GM23338 (cell line): ENCODE results near the gene SMOC2. TPM values are rescaled to one million over a fixed set of nuclear protein-coding genes. Genes with fewer than 3 reads are reported as not detected.

Experiments used
- ATAC-seq: fragments of 200-7000 bp; cut with Tn5 transposase; 3 replicates; pipeline ENCODE4 v1.9.1; 2020
- DNase-seq: peaks from one replicate; pipeline ENCODE4 v3.0.0-alpha.2; 2015; ENCODE audit warnings: low spot score
- H2AFZ ChIP-seq: fragments of 200-600 bp; sonication (generic); 2 replicates; pipeline ENCODE4 v1.8.0; 2016; ENCODE audit warnings: antibody characterized with exemption, mild to moderate bottlenecking, moderate library complexity
- H3F3A ChIP-seq: fragments of 200-600 bp; sonication (generic); replicated peaks from 2 replicates; pipeline ENCODE4 v1.8.0; 2017; ENCODE audit warnings: antibody characterized with exemption, mixed run types, low read depth
- H3K27ac ChIP-seq: fragments of 200-600 bp; sonication (generic); 2 replicates; pipeline ENCODE4 v1.6.1; 2016; ENCODE audit warnings: low read depth
- H3K27me3 ChIP-seq: fragments of 200-600 bp; sonication (generic); 2 replicates; pipeline ENCODE4 v1.8.0; 2016; ENCODE audit warnings: mild to moderate bottlenecking, mixed run types, moderate library complexity; ENCODE audit not compliant: insufficient read depth
- H3K36me3 ChIP-seq: fragments of 200-600 bp; sonication (generic); 2 replicates; pipeline ENCODE4 v1.8.0; 2016; ENCODE audit warnings: mild to moderate bottlenecking; ENCODE audit not compliant: insufficient read depth
- H3K4me1 ChIP-seq: fragments of 200-600 bp; sonication (generic); 2 replicates; pipeline ENCODE4 v1.8.0; 2016; ENCODE audit warnings: mild to moderate bottlenecking, moderate library complexity; ENCODE audit not compliant: insufficient read depth
- H3K4me2 ChIP-seq: fragments of 200-600 bp; sonication (generic); 2 replicates; pipeline ENCODE4 v1.7.1; 2017; ENCODE audit warnings: mixed run types
- H3K4me3 ChIP-seq: fragments of 200-600 bp; sonication (generic); 2 replicates; pipeline ENCODE4 v1.6.1; 2016; ENCODE audit warnings: mixed run types
- H3K79me2 ChIP-seq: fragments of 200-600 bp; sonication (generic); replicated peaks from 2 replicates; pipeline ENCODE4 v1.8.0; 2017; ENCODE audit warnings: mild to moderate bottlenecking; ENCODE audit not compliant: insufficient read depth
- H3K9me2 ChIP-seq: fragments of 200-600 bp; sonication (generic); 2 replicates; pipeline ENCODE4 v1.8.0; 2017; ENCODE audit not compliant: insufficient read depth
- H4K20me1 ChIP-seq: fragments of 200-600 bp; sonication (generic); replicated peaks from 2 replicates; pipeline ENCODE4 v1.8.0; 2017; ENCODE audit warnings: mild to moderate bottlenecking; ENCODE audit not compliant: insufficient read depth
- H3K27ac Mint-ChIP-seq: 2 replicates; pipeline ENCODE4 v1.8.0; 2020; ENCODE audit warnings: inconsistent platforms, mild to moderate bottlenecking, moderate library complexity, mixed read lengths
- H3K27me3 Mint-ChIP-seq: 3 replicates; pipeline ENCODE4 v1.8.0; 2022; ENCODE audit warnings: low read depth, mild to moderate bottlenecking, moderate library complexity, mixed read lengths, inconsistent platforms; ENCODE audit not compliant: insufficient read depth, poor library complexity
- H3K36me3 Mint-ChIP-seq: 3 replicates; pipeline ENCODE4 v1.8.0; 2021; ENCODE audit warnings: low read depth, mild to moderate bottlenecking, inconsistent platforms, moderate library complexity, mixed read lengths
- H3K4me1 Mint-ChIP-seq: 3 replicates; pipeline ENCODE4 v1.8.0; 2020; ENCODE audit warnings: mild to moderate bottlenecking, inconsistent platforms, mixed read lengths
- H3K4me3 Mint-ChIP-seq: 3 replicates; pipeline ENCODE4 v1.8.0; 2021; ENCODE audit warnings: moderate library complexity, mild to moderate bottlenecking, inconsistent platforms, mixed read lengths
- H3K9me3 Mint-ChIP-seq: 3 replicates; pipeline ENCODE4 v1.8.0; 2020; ENCODE audit warnings: moderate library complexity, mild to moderate bottlenecking, inconsistent platforms, mixed read lengths
- CTCF ChIP-seq, 2 experiments: fragments of 200-600 bp in 1 of 2; sonication (generic) in 1 of 2; conservative IDR thresholded peaks; 2 replicates each; pipeline versions ENCODE4 v1.5.1 to v1.6.1; 2016 to 2017; ENCODE audit warnings: antibody characterized with exemption in 2 of 2, low read depth in 2 of 2, mild to moderate bottlenecking in 2 of 2, moderate library complexity in 1 of 2
- EZH2 ChIP-seq: fragments of 200-600 bp; sonication (generic); IDR thresholded peaks from one replicate; pipeline ENCODE4 v1.8.0; 2017; ENCODE audit warnings: antibody characterized with exemption, mild to moderate bottlenecking, low read depth; ENCODE audit not compliant: unreplicated experiment
- EZH2phosphoT487 ChIP-seq: fragments of 200-600 bp; sonication (generic); IDR thresholded peaks from one replicate; pipeline ENCODE4 v1.8.1; 2018; ENCODE audit warnings: antibody characterized with exemption; ENCODE audit not compliant: unreplicated experiment
- JUNB ChIP-seq: IDR thresholded peaks from one replicate; pipeline ENCODE4 v1.6.1; 2016; ENCODE audit warnings: antibody characterized with exemption; ENCODE audit not compliant: unreplicated experiment
- NANOG ChIP-seq: IDR thresholded peaks from 2 replicates; pipeline ENCODE4 v1.6.1; 2016; ENCODE audit warnings: antibody characterized with exemption, borderline replicate concordance
- STAT1 ChIP-seq: IDR thresholded peaks from one replicate; pipeline ENCODE4 v1.6.1; 2016; ENCODE audit warnings: antibody characterized with exemption; ENCODE audit not compliant: unreplicated experiment
- ZNF114 ChIP-seq: fragments of 250-450 bp; sonication (Bioruptor Pico); IDR thresholded peaks from 2 replicates; pipeline ENCODE4 v1.5.0; 2020; ENCODE audit warnings: mild to moderate bottlenecking, moderate library complexity
- polyA plus RNA-seq: library from polyadenylated mRNA; unstranded; fragments of >200 nt; fragmentation: Nextera tagmentation; extraction: Ambion mirVana; gene quantifications from 2 replicates; pipeline ENCODE4 v1.2.1, GENCODE V29; 2016
- total RNA-seq: library from RNA; depleted of rRNA; stranded (reverse); fragments of >200 nt; shearing (Covaris generic); gene quantifications from 2 replicates; pipeline ENCODE4 v1.2.3, GENCODE V29; 2014
- TF ChIP-seq, protein P1 (sequence below): fragments of 250-450 bp; sonication (Bioruptor Pico); IDR thresholded peaks from 2 replicates; pipeline ENCODE4 v1.5.0; 2020; ENCODE audit warnings: mild to moderate bottlenecking, moderate library complexity
- TF ChIP-seq, protein P2 (sequence below): IDR thresholded peaks from 2 replicates; pipeline ENCODE4 v1.6.1; 2016; ENCODE audit warnings: antibody characterized with exemption
- TF ChIP-seq, protein P3 (sequence below): IDR thresholded peaks from one replicate; pipeline ENCODE4 v1.6.1; 2018; ENCODE audit warnings: antibody characterized with exemption; ENCODE audit not compliant: unreplicated experiment

The SMOC2 gene
- total and polyA plus RNA-seq, 2 experiments from 2014 or later = 4.3 to 6.5 TPM

- TF ChIP-seq, protein P1, sequence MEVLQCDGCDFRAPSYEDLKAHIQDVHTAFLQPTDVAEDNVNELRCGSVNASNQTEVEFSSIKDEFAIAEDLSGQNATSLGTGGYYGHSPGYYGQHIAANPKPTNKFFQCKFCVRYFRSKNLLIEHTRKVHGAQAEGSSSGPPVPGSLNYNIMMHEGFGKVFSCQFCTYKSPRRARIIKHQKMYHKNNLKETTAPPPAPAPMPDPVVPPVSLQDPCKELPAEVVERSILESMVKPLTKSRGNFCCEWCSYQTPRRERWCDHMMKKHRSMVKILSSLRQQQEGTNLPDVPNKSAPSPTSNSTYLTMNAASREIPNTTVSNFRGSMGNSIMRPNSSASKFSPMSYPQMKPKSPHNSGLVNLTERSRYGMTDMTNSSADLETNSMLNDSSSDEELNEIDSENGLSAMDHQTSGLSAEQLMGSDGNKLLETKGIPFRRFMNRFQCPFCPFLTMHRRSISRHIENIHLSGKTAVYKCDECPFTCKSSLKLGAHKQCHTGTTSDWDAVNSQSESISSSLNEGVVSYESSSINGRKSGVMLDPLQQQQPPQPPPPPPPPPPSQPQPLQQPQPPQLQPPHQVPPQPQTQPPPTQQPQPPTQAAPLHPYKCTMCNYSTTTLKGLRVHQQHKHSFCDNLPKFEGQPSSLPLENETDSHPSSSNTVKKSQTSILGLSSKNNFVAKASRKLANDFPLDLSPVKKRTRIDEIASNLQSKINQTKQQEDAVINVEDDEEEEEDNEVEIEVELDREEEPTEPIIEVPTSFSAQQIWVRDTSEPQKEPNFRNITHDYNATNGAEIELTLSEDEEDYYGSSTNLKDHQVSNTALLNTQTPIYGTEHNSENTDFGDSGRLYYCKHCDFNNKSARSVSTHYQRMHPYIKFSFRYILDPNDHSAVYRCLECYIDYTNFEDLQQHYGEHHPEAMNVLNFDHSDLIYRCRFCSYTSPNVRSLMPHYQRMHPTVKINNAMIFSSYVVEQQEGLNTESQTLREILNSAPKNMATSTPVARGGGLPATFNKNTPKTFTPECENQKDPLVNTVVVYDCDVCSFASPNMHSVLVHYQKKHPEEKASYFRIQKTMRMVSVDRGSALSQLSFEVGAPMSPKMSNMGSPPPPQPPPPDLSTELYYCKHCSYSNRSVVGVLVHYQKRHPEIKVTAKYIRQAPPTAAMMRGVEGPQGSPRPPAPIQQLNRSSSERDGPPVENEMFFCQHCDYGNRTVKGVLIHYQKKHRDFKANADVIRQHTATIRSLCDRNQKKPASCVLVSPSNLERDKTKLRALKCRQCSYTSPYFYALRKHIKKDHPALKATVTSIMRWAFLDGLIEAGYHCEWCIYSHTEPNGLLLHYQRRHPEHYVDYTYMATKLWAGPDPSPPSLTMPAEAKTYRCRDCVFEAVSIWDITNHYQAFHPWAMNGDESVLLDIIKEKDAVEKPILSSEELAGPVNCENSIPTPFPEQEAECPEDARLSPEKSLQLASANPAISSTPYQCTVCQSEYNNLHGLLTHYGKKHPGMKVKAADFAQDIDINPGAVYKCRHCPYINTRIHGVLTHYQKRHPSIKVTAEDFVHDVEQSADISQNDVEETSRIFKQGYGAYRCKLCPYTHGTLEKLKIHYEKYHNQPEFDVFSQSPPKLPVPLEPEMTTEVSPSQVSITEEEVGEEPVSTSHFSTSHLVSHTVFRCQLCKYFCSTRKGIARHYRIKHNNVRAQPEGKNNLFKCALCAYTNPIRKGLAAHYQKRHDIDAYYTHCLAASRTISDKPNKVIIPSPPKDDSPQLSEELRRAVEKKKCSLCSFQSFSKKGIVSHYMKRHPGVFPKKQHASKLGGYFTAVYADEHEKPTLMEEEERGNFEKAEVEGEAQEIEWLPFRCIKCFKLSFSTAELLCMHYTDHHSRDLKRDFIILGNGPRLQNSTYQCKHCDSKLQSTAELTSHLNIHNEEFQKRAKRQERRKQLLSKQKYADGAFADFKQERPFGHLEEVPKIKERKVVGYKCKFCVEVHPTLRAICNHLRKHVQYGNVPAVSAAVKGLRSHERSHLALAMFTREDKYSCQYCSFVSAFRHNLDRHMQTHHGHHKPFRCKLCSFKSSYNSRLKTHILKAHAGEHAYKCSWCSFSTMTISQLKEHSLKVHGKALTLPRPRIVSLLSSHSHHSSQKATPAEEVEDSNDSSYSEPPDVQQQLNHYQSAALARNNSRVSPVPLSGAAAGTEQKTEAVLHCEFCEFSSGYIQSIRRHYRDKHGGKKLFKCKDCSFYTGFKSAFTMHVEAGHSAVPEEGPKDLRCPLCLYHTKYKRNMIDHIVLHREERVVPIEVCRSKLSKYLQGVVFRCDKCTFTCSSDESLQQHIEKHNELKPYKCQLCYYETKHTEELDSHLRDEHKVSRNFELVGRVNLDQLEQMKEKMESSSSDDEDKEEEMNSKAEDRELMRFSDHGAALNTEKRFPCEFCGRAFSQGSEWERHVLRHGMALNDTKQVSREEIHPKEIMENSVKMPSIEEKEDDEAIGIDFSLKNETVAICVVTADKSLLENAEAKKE (CRISPR knock-in tag) = no peak
Measured at GRCh38 chr6:168674595-168674994, 233.6 kb downstream of the SMOC2 start (continued).

DNA sequence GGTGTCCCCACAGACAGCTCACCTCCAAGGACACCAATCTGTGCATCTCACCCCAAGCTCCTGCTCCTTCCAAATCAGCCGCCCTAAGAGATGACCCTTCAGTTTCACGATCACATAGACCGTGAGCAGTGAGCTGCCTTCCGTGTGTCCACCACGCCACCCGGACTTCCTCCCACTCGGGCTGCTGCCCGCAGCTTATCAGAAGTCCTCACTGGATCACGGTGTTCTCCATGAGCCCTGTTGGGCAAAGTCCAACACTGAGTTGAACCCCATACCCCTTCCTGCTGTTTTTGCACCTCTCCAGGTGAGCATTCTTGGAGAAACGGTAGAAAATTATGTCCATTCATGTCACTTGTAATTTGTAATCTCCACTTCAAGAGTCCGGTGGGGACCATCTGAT is 234.4 kb downstream of the SMOC2 start:
- peaks cover 19% of the 10 kb centered on the region; the same call in 2 of the 3 replicates for H3K4me1 Mint-ChIP-seq
- Histone ChIP-seq H3K27me3 (no peaks in the 10 kb centered on the region), H4K20me1 (no peaks in the 10 kb centered on the region), H3K9me2 (peaks cover 8% of the 10 kb centered on the region; the same call in 1 of the 2 replicates), H3K4me1 (no peaks in the 10 kb centered on the region), H3K36me3 (no peaks in the 10 kb centered on the region), H3K79me2 (no peaks in the 10 kb centered on the region), H3K4me2 (no peak overlapping the region), H2AFZ (no peak overlapping the region), H3F3A (no peaks in the 10 kb centered on the region), H3K27ac (no peak overlapping the region), H3K4me3 (no peak overlapping the region)
- ATAC-seq (no peak), DNase-seq (no peak)
- H3K36me3 Mint-ChIP-seq = peaks cover under 1% of the 10 kb centered on the region; the same call in 2 of the 3 replicates
- H3K9me3 Mint-ChIP-seq = no peaks in the 10 kb centered on the region; the same call in 2 of the 3 replicates
- H3K27ac Mint-ChIP-seq = no peak overlapping the region
- peaks cover 4% of the 10 kb centered on the region for H3K27me3 Mint-ChIP-seq
- H3K4me3 Mint-ChIP-seq = no peak overlapping the region
- no peak for TF ChIP-seq EZH2
- no peak for TF ChIP-seq STAT1
- TF ChIP-seq, protein P2, sequence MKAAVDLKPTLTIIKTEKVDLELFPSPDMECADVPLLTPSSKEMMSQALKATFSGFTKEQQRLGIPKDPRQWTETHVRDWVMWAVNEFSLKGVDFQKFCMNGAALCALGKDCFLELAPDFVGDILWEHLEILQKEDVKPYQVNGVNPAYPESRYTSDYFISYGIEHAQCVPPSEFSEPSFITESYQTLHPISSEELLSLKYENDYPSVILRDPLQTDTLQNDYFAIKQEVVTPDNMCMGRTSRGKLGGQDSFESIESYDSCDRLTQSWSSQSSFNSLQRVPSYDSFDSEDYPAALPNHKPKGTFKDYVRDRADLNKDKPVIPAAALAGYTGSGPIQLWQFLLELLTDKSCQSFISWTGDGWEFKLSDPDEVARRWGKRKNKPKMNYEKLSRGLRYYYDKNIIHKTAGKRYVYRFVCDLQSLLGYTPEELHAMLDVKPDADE = no peak
- TF ChIP-seq, protein P3, sequence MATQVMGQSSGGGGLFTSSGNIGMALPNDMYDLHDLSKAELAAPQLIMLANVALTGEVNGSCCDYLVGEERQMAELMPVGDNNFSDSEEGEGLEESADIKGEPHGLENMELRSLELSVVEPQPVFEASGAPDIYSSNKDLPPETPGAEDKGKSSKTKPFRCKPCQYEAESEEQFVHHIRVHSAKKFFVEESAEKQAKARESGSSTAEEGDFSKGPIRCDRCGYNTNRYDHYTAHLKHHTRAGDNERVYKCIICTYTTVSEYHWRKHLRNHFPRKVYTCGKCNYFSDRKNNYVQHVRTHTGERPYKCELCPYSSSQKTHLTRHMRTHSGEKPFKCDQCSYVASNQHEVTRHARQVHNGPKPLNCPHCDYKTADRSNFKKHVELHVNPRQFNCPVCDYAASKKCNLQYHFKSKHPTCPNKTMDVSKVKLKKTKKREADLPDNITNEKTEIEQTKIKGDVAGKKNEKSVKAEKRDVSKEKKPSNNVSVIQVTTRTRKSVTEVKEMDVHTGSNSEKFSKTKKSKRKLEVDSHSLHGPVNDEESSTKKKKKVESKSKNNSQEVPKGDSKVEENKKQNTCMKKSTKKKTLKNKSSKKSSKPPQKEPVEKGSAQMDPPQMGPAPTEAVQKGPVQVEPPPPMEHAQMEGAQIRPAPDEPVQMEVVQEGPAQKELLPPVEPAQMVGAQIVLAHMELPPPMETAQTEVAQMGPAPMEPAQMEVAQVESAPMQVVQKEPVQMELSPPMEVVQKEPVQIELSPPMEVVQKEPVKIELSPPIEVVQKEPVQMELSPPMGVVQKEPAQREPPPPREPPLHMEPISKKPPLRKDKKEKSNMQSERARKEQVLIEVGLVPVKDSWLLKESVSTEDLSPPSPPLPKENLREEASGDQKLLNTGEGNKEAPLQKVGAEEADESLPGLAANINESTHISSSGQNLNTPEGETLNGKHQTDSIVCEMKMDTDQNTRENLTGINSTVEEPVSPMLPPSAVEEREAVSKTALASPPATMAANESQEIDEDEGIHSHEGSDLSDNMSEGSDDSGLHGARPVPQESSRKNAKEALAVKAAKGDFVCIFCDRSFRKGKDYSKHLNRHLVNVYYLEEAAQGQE = no peak
- no peak for TF ChIP-seq NANOG
- TF ChIP-seq ZNF114 (CRISPR knock-in tag) = no peak
- no peak for TF ChIP-seq JUNB
- TF ChIP-seq EZH2phosphoT487 = no peak
- no peak for TF ChIP-seq CTCF (conservative IDR thresholded peaks at IDR 0.05; ENCODE audit: low read depth in 2 of 2)
